ENCODE data around the gene APOL1.
"Not testable (repeated sequence)": the region's sequence is repeated elsewhere in the genome, so short reads cannot be mapped to it uniquely, and the experiment has no call there.

DNA sequence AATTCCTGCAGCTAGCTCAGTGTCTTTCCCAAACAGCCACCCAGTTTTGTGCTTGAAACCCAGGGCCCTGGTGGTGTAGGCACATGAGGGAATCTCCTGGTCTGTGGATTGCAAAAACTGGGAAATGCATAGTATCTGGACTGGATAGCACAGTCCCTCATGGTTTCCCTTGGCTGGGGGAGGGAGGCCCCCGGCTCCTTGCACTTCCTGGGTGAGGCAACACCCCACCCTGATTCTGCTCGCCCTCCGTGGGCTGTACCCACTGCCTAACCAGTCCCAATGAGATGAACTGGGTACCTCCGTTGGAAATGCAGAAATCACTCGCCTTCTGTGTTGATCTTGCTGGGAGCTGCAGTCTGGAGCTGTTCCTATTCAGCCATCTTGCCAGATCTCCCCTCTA, 19.0 kb downstream of the APOL1 start:
- TF ChIP-seq POLR2AphosphoS5, POLR2A (IDR thresholded peaks at IDR 0.05): not testable (repeated sequence)
- TF ChIP-seq, protein P1, sequence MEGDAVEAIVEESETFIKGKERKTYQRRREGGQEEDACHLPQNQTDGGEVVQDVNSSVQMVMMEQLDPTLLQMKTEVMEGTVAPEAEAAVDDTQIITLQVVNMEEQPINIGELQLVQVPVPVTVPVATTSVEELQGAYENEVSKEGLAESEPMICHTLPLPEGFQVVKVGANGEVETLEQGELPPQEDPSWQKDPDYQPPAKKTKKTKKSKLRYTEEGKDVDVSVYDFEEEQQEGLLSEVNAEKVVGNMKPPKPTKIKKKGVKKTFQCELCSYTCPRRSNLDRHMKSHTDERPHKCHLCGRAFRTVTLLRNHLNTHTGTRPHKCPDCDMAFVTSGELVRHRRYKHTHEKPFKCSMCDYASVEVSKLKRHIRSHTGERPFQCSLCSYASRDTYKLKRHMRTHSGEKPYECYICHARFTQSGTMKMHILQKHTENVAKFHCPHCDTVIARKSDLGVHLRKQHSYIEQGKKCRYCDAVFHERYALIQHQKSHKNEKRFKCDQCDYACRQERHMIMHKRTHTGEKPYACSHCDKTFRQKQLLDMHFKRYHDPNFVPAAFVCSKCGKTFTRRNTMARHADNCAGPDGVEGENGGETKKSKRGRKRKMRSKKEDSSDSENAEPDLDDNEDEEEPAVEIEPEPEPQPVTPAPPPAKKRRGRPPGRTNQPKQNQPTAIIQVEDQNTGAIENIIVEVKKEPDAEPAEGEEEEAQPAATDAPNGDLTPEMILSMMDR (IDR thresholded peaks at IDR 0.05), result not testable (repeated sequence)

Data from upper lobe of left lung (tissue), 4 donors.